H1 (cell line): Measurements from ENCODE around the gene RPS5. TPM values are rescaled to one million over a fixed set of nuclear protein-coding genes. Genes with fewer than 3 reads are reported as not detected.

Experiments used
- CTCF ChIA-PET: fragments of 300-600 bp; sonication (Branson Sonifier 250); formaldehyde crosslinking; loops from one replicate; lab custom pipeline; 2021; ENCODE audit not compliant: partially characterized antibody; lab: Charles Lee
- POLR2A ChIA-PET: fragments of 300-600 bp; sonication (Branson Sonifier 250); formaldehyde crosslinking; loops from one replicate; lab custom pipeline; 2021; ENCODE audit warnings: inconsistent platforms; ENCODE audit not compliant: partially characterized antibody; lab: Charles Lee
- DNase-seq, 2 experiments: peaks; one replicate each; pipeline versions ENCODE4 v3.0.0 to v3.0.0-alpha.2; 2010 to 2022; ENCODE audit warnings: low spot score in 2 of 2, low read depth in 1 of 2, mixed read lengths in 1 of 2
- FAIRE-seq: peaks from 2 replicates; lab custom pipeline; 2011; peaks lifted over from hg19 to GRCh38; lab: Jason Lieb, UNC
- H2AFZ ChIP-seq: 2 replicates; pipeline ENCODE4 v1.8.1; 2012; ENCODE audit warnings: low read length, inconsistent platforms
- H2AK5ac ChIP-seq: 2 replicates; pipeline ENCODE4 v1.6.1; 2013; ENCODE audit warnings: low read depth, low read length
- H2BK120ac ChIP-seq: replicated peaks from 2 replicates; pipeline ENCODE3; 2013; ENCODE audit warnings: low read depth, low read length, inconsistent platforms
- H2BK12ac ChIP-seq: 2 replicates; pipeline ENCODE4 v1.6.1; 2013; ENCODE audit warnings: low read depth, low read length
- H2BK15ac ChIP-seq: 2 replicates; pipeline ENCODE4 v1.6.1; 2013; ENCODE audit warnings: low read length
- H2BK20ac ChIP-seq: 2 replicates; pipeline ENCODE4 v1.6.1; 2013; ENCODE audit warnings: low read length
- H2BK5ac ChIP-seq: 2 replicates; pipeline ENCODE4 v1.6.1; 2013; ENCODE audit warnings: low read depth, low read length
- H3K14ac ChIP-seq: 2 replicates; pipeline ENCODE4 v1.6.1; 2013; ENCODE audit warnings: inconsistent platforms; ENCODE audit not compliant: insufficient read length
- H3K18ac ChIP-seq: 2 replicates; pipeline ENCODE4 v1.6.1; 2013; ENCODE audit warnings: low read length; ENCODE audit errors: extremely low read depth
- H3K23ac ChIP-seq: 2 replicates; pipeline ENCODE4 v1.6.1; 2013; ENCODE audit warnings: inconsistent platforms; ENCODE audit not compliant: insufficient read length
- H3K23me2 ChIP-seq: 2 replicates; pipeline ENCODE4 v1.6.1; 2013; ENCODE audit warnings: low read depth, low read length
- H3K27ac ChIP-seq: 2 replicates; pipeline ENCODE4 v1.6.1; 2011; ENCODE audit warnings: low read depth, low read length, inconsistent platforms
- H3K27me3 ChIP-seq, 4 experiments: replicated peaks in 1 of 4; 1 replicate in 1 of 4; 2 replicates in 3 of 4; pipeline versions ENCODE4 v1.6.1 to v1.8.1; 2011 to 2013; ENCODE audit warnings: low read length in 3 of 4, mild to moderate bottlenecking in 3 of 4, inconsistent platforms in 2 of 4, mixed read lengths in 2 of 4, moderate library complexity in 1 of 4; ENCODE audit not compliant: control insufficient read depth in 3 of 4, insufficient read depth in 3 of 4; ENCODE audit errors: extremely low read depth in 1 of 4
- H3K36me3 ChIP-seq, 4 experiments: 2 replicates each; pipeline versions ENCODE4 v1.6.1 to v1.8.1; 2011 to 2013; ENCODE audit warnings: mild to moderate bottlenecking in 4 of 4, low read length in 3 of 4, moderate library complexity in 2 of 4, control low read depth in 1 of 4, inconsistent platforms in 1 of 4; ENCODE audit not compliant: insufficient read depth in 4 of 4, control insufficient read depth in 2 of 4
- H3K4ac ChIP-seq: replicated peaks from 2 replicates; pipeline ENCODE3; 2013; ENCODE audit warnings: low read length, low read depth, mixed read lengths, inconsistent platforms; ENCODE audit not compliant: insufficient read length
- H3K4me1 ChIP-seq, 4 experiments: replicated peaks in 1 of 4; 1 replicate in 1 of 4; 2 replicates in 3 of 4; pipeline versions ENCODE4 v1.6.1 to v1.8.1; 2011 to 2013; ENCODE audit warnings: low read length in 3 of 4, inconsistent platforms in 2 of 4, mixed read lengths in 1 of 4; ENCODE audit not compliant: insufficient read depth in 4 of 4, control insufficient read depth in 3 of 4
- H3K4me2 ChIP-seq, 2 experiments: 2 replicates each; pipeline versions ENCODE4 v1.6.1 to v1.8.1; 2011 to 2013; ENCODE audit warnings: low read depth in 2 of 2, low read length in 2 of 2, control low read depth in 1 of 2, inconsistent platforms in 1 of 2, mild to moderate bottlenecking in 1 of 2; ENCODE audit not compliant: insufficient read depth in 1 of 2
- H3K4me3 ChIP-seq, 4 experiments: fragments of 200-600, 300-600 bp in 1 of 4; sonication (generic), shearing (Covaris generic), sonication (Bioruptor Twin) in 1 of 4; 2 replicates each; pipeline versions ENCODE4 v1.5.1 to v1.8.1; 2011 to 2016; ENCODE audit warnings: low read length in 4 of 4, low read depth in 3 of 4, control low read depth in 2 of 4, inconsistent platforms in 2 of 4, mild to moderate bottlenecking in 2 of 4, mixed read lengths in 1 of 4, moderate library complexity in 1 of 4; ENCODE audit not compliant: insufficient read depth in 2 of 4; ENCODE audit errors: extremely low read depth in 1 of 4
- H3K56ac ChIP-seq: replicated peaks from 2 replicates; pipeline ENCODE3; 2013; ENCODE audit warnings: low read depth, mild to moderate bottlenecking, mixed read lengths, low read length, inconsistent platforms; ENCODE audit not compliant: insufficient read length
- H3K79me1 ChIP-seq: 2 replicates; pipeline ENCODE4 v1.6.1; 2013; ENCODE audit warnings: low read depth, low read length, control low read depth
- H3K79me2 ChIP-seq, 2 experiments: 2 replicates each; pipeline versions ENCODE4 v1.6.1 to v1.8.1; 2012 to 2013; ENCODE audit warnings: low read length in 2 of 2, mild to moderate bottlenecking in 2 of 2, inconsistent platforms in 1 of 2; ENCODE audit not compliant: insufficient read depth in 2 of 2, control insufficient read depth in 1 of 2
- H3K9ac ChIP-seq, 4 experiments: replicated peaks in 1 of 4; 1 replicate in 1 of 4; 2 replicates in 3 of 4; pipeline versions ENCODE4 v1.6.1 to v1.8.1; 2011 to 2013; ENCODE audit warnings: low read depth in 3 of 4, low read length in 3 of 4, control low read depth in 2 of 4, mild to moderate bottlenecking in 2 of 4, moderate library complexity in 2 of 4, inconsistent platforms in 1 of 4; ENCODE audit errors: extremely low read depth in 1 of 4
- H3K9me3 ChIP-seq, 2 experiments: 2 replicates each; pipeline versions ENCODE4 v1.6.1 to v1.8.1; 2012 to 2013; ENCODE audit warnings: mild to moderate bottlenecking in 2 of 2, moderate library complexity in 2 of 2, control low read depth in 1 of 2, inconsistent platforms in 1 of 2, low read depth in 1 of 2, low read length in 1 of 2, mixed read lengths in 1 of 2; ENCODE audit not compliant: insufficient read depth in 2 of 2
- H4K20me1 ChIP-seq, 2 experiments: replicated peaks in 1 of 2; 2 replicates each; pipeline versions ENCODE3 to v1.8.1; 2011 to 2013; ENCODE audit warnings: inconsistent platforms in 2 of 2, low read length in 2 of 2, mild to moderate bottlenecking in 1 of 2; ENCODE audit not compliant: insufficient read depth in 2 of 2, control insufficient read depth in 1 of 2
- H4K5ac ChIP-seq: 2 replicates; pipeline ENCODE4 v1.6.1; 2013; ENCODE audit warnings: low read length, low read depth, mixed read lengths, inconsistent platforms; ENCODE audit not compliant: insufficient read length
- H4K8ac ChIP-seq: 2 replicates; pipeline ENCODE4 v1.8.0; 2013; ENCODE audit warnings: mild to moderate bottlenecking, moderate library complexity, low read length, inconsistent platforms; ENCODE audit not compliant: insufficient read depth; ENCODE audit errors: extremely low read depth
- H4K91ac ChIP-seq: replicated peaks from 2 replicates; pipeline ENCODE3; 2013; ENCODE audit warnings: low read length, mixed read lengths, inconsistent platforms; ENCODE audit not compliant: insufficient read length
- ASH2L ChIP-seq: fragments of 200-600, 300-600 bp; sonication (generic); IDR thresholded peaks from one replicate; pipeline ENCODE4 v1.7.1; 2017; ENCODE audit warnings: low read length
- GABPA ChIP-seq: IDR thresholded peaks from 2 replicates; pipeline ENCODE4 v1.6.1; 2011; ENCODE audit warnings: mild to moderate bottlenecking, low read length, moderate library complexity, borderline replicate concordance; ENCODE audit not compliant: insufficient read depth
- JUND ChIP-seq: IDR thresholded peaks from 2 replicates; pipeline ENCODE4 v1.6.1; 2011; ENCODE audit warnings: mild to moderate bottlenecking, improper control_type of control experiment, low read length
- KDM4A ChIP-seq: IDR thresholded peaks from one replicate; pipeline ENCODE4 v1.7.1; 2012; ENCODE audit warnings: low read depth, mild to moderate bottlenecking, moderate library complexity, low read length, inconsistent platforms; ENCODE audit not compliant: severe bottlenecking
- RNF2 ChIP-seq: fragments of 200-900, 300-1000 bp; sonication (generic); IDR thresholded peaks from 2 replicates; pipeline ENCODE4 v1.7.1; 2016; ENCODE audit warnings: borderline replicate concordance, low read depth, mild to moderate bottlenecking, antibody characterized with exemption, low read length; ENCODE audit not compliant: poor library complexity, severe bottlenecking; ENCODE audit errors: missing control alignments
- TBP ChIP-seq: IDR thresholded peaks from 2 replicates; pipeline ENCODE4 v1.6.1; 2011; ENCODE audit warnings: low read depth, low read length, improper control_type of control experiment
- WGBS, 2 experiments: shearing (Covaris generic) in 1 of 2; methylation state at CpG; one replicate each; pipeline versions ENCODE4 v1.1.6 to v1.1.7; 2013 to 2015; ENCODE audit warnings: low lambda C conversion rate in 2 of 2, mixed read lengths in 2 of 2, inconsistent platforms in 1 of 2, low coverage in 1 of 2, missing lambda C conversion rate in 1 of 2; ENCODE audit not compliant: insufficient replicate concordance in 2 of 2, insufficient coverage in 1 of 2, insufficient read length in 1 of 2; ENCODE audit errors: extremely low coverage in 1 of 2, missing lambda C conversion rate in 1 of 2; 5-methylcytosine and 5-hydroxymethylcytosine counted together
- polyA plus RNA-seq, 7 experiments: library from polyadenylated mRNA; depleted of rRNA in 3 of 7; stranded (reverse) in 5 of 7; unstranded in 2 of 7; fragments of >200 nt in 5 of 7; fragments of 200-250 nt in 2 of 7; gene quantifications; 1 replicate in 5 of 7; 2 replicates in 1 of 7; 4 replicates in 1 of 7; pipeline versions ENCODE4 v1.2.1 to v1.2.3, GENCODE V29; 2011 to 2013; ENCODE audit warnings: missing spikeins in 2 of 7, mixed read lengths in 2 of 7
- total RNA-seq: library from RNA; stranded (reverse); fragmentation: NEBNext Ultra II Directional; extraction: Animal tissue kit (Norgen Biotek cat#: 25700); gene quantifications from 2 replicates; pipeline ENCODE4 v1.2.1, GENCODE V29; 2021
- TF ChIP-seq, protein P1 (sequence below): IDR thresholded peaks from 2 replicates; pipeline ENCODE4 v1.6.1; 2012; ENCODE audit warnings: inconsistent platforms
- TF ChIP-seq, protein P2 (sequence below): IDR thresholded peaks from 2 replicates; pipeline ENCODE4 v1.6.1; 2012; ENCODE audit warnings: low read length, inconsistent platforms

Gene RPS5
- total and polyA plus RNA-seq, 2 of the 8 experiments (the other 6 are each of a cell fraction or from before 2014, with no cell fraction given), result 1,557 to 5,731 TPM

DNA sequence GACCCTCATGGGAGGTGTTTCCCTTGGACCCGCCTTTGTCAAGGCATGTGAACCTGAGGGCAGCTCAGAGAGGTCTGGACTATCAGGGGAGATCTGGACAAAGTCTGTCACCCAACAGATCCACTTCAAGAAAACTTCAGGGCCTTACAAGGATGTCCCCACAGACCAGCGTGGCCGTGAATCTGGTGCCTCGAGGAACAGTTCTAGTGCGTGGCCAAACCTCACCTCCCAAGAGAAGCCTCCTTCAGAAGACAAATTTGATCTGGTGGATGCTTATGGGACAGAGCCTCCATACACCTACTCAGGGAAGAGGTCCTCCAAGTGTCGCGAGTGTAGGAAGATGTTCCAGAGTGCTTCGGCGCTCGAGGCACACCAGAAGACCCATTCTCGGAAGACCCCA is 48.7 kb upstream of the RPS5 start:
- Histone ChIP-seq H4K8ac (no peak overlapping the region), H4K20me1 (peaks cover 3 to 8% of the 10 kb centered on the region in 2 experiments), H3K4me2 (no peak overlapping the region), H3K36me3 (peaks cover 0 to 9% (median 3%) of the 10 kb centered on the region in 4 experiments; a peak in 3 of 8 replicates), H3K4ac (no peak overlapping the region), H2AK5ac (no peak overlapping the region), H2BK120ac (no peak overlapping the region), H3K9ac (no peak overlapping the region), H2BK5ac (no peak overlapping the region), H2BK12ac (no peak overlapping the region), H3K27me3 (no peaks in the 10 kb centered on the region), H3K23ac (no peak overlapping the region), H4K5ac (no peak overlapping the region), H3K79me2 (no peaks in the 10 kb centered on the region), H3K18ac (no peak overlapping the region), H3K14ac (no peak overlapping the region), H3K4me1 (no peaks in the 10 kb centered on the region), H3K56ac (no peak overlapping the region), H2BK20ac (no peak overlapping the region), H2BK15ac (no peak overlapping the region), H2AFZ (no peak overlapping the region), H4K91ac (no peak overlapping the region), H3K79me1 (no peaks in the 10 kb centered on the region), H3K23me2 (no peaks in the 10 kb centered on the region), H3K9me3 (peaks cover 5 to 6% of the 10 kb centered on the region in 2 experiments; a peak in 2 of 4 replicates), H3K27ac (no peak overlapping the region), H3K4me3 (no peak overlapping the region)
- DNase-seq, result no peak
- ChIA-PET POLR2A (no interaction called here), CTCF (interaction anchor here (0.5 to 3.7 kb wide), 6 partner anchors 8 to 587 kb away, joined by 3 to 30 read pairs (median 4); partner anchors contain the start of genes A1BG and ZSCAN22)
- no peak for TF ChIP-seq KDM4A
- TF ChIP-seq TBP, result no peak
- no peak for TF ChIP-seq ASH2L
- TF ChIP-seq, protein P1, sequence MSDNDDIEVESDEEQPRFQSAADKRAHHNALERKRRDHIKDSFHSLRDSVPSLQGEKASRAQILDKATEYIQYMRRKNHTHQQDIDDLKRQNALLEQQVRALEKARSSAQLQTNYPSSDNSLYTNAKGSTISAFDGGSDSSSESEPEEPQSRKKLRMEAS, result no peak
- no peak for TF ChIP-seq RNF2
- TF ChIP-seq, protein P2, sequence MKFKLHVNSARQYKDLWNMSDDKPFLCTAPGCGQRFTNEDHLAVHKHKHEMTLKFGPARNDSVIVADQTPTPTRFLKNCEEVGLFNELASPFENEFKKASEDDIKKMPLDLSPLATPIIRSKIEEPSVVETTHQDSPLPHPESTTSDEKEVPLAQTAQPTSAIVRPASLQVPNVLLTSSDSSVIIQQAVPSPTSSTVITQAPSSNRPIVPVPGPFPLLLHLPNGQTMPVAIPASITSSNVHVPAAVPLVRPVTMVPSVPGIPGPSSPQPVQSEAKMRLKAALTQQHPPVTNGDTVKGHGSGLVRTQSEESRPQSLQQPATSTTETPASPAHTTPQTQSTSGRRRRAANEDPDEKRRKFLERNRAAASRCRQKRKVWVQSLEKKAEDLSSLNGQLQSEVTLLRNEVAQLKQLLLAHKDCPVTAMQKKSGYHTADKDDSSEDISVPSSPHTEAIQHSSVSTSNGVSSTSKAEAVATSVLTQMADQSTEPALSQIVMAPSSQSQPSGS, result no peak
- TF ChIP-seq GABPA, result no peak
- no peak for TF ChIP-seq JUND
- 99% methylated on average over 10 of the region's 11 CpGs; no CpG with 5 or more reads in 1 of the 2 experiments for WGBS, 2 experiments
- no peak for FAIRE-seq
